CD4-positive, alpha-beta T cell treated with Interleukin-4 for 4 hours (primary cell): ENCODE results near the gene ADAMTSL1.

Experiments used
- DNase-seq: peaks from one replicate; pipeline ENCODE4 v3.0.0-alpha.2; 2020

ADAMTSL1 gene

DNA sequence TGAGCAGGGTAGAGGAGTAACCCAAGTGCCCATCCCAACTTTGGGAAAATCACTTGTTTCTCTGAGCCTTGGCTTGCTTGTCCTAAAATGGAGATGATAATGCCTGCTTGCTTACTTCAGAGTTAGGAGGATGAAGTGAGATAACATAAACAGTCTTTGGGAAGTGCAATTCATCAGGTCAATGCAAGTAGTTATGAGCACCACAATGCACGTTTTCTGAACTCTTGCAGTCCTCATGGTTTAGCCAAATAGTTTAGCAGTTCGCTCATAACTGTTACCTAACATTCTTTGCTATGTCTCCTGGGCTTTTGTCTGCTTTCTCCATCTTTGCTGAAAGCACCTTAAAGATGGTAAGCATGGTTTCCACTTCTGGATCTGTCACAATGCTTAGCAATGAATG is 270.0 kb downstream of the ADAMTSL1 start:
- no peak for DNase-seq

DNA sequence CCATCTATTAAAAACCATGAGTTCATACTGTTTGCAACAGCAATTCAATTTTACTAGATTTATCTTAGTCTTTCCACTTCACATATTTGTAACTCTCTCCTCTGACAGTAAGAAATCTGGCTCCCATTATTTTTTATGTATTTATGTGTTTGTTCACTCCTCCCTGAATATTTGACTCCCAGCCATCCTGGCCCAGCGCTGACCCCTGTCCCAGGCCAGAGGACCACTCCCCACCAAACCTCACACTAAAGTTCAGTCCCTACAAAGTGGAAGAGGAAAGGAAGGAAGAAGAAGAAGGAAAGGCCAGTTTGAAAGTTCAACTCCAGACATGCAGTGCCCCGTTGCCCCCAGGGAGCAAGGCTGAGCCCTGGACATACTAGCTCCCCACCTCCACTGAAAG is 271.8 kb downstream of the ADAMTSL1 start:
- no peak for DNase-seq

DNA sequence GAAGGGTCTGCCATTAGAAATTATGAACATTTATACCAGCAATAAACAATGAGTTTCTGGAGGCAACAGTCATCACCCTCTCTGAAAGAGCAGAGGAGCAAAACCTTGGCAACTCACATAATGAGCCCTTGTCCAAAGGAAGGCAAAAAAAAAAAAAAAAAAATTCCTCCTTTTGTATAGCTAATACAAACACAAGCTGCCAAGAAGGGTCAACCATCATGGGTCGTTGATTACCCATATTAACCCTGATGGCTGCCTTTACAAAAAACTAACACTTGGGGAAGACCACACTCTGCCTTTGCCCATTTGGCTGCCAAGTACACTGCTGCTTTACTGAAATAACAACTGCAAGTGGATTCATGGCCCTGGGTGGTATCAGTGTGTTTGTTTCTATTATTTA is 272.7 kb downstream of the ADAMTSL1 start:
- DNase-seq: no peak

DNA sequence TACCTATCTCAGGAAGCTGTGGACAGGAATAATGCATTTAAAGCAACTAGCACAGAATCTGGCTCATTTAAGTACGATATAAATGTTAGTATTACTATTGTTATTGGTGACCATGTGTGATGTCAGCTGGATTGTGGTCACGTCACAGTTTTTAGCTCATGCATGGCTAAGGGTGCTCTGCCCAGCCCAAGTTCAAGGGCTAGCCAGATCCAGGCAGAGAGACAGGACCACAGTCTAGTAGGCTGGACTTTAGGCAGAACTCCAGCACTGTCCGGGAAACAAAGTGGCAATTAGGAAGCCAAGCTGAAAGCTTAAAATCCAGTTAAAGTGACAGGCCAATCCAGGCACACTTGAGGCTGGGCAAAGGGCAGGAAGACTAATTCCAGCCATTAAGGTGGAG is 273.6 kb downstream of the ADAMTSL1 start:
- DNase-seq: no peak

DNA sequence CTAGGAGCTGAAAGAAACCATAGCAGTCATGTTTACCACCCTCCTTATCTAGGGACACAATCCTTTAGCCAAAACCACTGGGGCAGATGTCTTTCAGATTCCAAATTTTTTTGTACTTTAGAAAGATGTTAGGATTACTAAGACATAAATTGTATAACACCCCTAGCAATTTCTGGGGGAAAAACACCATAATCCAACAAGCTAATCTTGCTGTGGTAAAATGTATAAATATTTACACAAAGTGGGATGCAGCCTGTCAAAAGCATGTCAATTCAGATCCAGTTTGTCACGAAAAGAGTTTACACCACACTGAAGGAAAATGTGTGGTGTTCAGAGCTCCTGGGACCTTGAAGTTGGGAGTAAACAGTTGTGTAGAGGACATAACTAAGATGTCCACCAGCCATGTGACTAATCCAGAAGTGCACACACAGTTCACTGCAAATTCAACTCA is 274.3 kb downstream of the ADAMTSL1 start:
- no peak for DNase-seq

DNA sequence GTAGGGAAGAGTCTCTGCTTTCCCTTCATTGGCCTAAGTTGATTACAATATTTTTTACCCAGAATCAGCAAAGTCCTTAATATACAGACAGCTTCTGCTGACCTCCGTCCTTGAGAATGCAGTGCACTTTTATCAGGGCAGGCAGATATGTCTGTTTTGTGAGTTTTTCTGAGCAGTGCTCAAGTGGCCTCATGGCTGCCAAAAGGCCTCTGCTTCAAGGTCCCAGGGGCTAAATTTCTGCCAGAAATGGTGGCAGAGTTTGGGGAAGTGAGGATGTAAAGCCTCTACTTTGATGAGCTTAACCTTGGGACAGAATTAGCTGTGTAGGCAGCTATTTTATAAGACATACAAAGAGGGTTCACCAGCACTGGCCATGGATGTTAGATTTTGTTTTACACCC is 275.8 kb downstream of the ADAMTSL1 start:
- no peak for DNase-seq

DNA sequence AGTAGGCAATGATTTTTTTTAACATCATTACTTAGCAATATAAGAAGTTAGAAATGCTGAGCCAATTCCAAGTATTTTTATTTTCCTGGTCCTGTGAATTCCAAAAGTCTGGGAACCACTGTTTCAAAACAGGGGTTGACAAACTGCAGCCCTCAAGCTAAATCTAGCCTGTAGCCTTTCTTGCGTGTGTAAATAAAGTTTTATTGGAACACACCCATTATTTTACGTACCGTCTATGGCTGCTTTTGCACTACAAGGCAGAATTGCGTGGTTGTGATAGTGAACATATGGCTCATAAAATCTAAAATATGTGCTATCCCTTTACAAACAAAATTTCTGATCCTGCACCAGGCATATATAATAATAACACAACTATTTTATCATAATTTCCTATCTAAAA is 280.0 kb downstream of the ADAMTSL1 start:
- no peak for DNase-seq

DNA sequence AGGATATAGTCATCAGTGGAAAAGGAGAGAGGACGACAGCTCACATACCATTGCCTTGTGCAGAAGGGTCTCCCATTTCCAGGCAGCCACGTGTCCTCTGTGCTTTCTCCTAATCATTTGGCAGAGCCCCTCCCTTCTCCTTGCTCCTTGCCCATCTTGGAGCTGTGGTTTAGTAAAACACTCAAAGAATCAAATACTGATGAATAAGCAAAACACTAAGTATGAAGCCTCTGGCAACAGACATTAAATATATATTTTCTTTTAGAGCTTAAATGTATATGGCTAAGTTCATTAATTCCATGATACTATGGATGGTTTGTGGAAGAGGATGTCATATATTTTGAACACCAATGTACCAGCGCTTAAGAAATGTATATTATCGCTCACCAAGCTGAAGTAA is 280.6 kb downstream of the ADAMTSL1 start:
- DNase-seq: no peak

DNA sequence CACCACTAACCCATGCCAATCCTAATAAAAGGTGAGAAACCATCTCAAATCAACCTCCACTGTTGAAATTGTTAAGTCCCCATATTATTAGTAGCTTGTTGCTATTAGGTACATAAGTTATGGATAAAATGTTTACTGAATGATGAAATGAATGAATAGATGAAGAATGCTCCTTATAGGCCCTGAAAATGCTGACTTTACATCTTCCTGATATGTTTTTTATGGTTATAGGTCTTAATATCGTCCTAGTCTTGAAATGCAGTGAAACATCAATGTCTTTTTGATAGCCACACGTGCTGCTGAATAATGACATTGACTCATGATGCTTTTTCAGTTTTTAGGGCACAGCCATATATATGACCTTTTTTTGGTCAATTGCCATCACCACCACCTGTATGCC is 281.3 kb downstream of the ADAMTSL1 start:
- DNase-seq: no peak

DNA sequence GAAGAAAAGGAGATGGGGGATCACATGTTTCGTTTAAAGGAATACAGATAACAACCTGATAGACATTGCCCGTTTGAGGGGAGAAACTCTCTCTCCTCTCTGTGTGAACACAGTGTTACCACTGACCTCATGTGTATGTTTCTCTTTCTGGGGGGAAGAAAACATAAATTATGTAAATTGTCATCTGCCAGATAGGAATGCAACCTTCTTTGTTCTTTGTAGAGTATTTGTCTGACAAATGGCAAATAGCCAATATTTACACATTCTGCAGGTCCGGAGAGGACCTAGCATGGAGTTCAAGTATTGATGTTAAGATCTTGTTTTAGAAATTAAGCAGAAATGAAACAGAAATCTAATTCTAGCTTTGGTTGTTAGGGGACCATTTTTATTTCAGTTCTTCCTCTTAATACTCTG is 282.8 kb downstream of the ADAMTSL1 start:
- no peak for DNase-seq

DNA sequence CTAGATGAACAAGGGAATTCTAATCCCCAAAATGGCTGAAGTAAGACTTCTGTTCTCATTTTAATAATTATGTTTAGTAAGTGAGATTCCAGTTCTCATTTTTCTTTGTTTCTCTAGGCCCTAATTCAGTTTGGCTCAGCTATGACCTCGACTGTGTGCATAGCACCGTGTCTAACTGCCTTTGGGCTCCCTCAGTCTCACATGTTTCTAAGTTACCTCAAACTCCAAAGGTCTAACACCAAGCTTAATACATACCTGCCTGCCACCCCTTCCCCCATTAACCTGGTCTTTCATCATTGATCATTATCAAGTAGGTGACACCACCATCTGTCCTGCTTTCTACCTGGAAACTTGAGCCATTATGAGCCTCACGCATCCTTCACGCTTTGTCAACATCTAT is 285.9 kb downstream of the ADAMTSL1 start:
- no peak for DNase-seq

DNA sequence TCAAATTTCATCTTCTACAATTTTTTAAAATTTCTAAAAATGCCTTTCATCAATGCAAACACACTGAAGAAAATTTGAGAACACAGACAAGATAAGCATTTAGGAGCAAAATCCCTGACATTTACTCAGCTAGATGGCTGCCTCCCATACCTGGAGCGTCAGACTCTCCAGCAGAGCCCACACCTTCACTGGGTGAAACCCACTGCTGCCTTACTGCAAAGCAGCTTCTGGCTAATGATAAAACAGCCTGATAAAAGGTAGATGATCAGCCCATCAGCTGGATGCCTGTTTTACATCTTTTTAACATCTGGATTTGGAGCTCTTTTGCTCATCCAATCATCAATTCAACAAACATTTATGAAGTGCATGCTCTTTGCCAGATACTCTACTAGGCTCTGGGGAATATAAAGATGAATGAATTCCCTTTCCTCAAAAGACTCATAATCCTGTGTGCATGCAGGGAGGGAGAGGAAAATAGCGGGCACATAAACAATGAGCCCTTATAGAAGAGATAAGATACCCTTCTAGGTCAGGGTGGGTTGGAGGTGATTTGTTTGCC is 287.9 kb downstream of the ADAMTSL1 start:
- no peak for DNase-seq

DNA sequence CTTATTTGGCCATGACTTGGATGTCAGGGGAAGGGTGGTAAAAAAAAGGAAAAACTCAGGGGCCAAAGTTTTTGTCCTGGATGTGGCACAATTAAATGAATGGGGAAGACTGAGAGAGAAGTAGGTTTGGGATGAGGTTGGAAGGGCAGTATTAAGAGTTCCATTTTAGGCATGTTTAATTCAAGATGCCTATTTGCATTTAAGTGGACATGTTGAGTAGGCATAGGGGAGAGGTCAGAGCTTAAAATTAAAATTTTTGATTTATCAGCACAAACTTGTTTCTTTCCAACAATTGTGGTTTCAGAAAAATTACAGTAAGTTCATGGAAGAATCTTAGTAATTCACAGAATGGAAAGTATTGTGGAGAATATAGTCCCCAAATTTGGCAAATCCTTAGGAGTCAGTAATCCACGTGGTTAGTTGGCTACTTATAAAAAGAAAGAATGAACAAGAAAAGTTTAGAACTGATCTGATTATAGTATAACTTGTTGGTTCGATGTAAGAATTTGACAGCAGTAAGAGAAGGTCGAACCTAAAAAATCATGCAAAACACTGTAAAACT is 293.1 kb downstream of the ADAMTSL1 start:
- no peak for DNase-seq

DNA sequence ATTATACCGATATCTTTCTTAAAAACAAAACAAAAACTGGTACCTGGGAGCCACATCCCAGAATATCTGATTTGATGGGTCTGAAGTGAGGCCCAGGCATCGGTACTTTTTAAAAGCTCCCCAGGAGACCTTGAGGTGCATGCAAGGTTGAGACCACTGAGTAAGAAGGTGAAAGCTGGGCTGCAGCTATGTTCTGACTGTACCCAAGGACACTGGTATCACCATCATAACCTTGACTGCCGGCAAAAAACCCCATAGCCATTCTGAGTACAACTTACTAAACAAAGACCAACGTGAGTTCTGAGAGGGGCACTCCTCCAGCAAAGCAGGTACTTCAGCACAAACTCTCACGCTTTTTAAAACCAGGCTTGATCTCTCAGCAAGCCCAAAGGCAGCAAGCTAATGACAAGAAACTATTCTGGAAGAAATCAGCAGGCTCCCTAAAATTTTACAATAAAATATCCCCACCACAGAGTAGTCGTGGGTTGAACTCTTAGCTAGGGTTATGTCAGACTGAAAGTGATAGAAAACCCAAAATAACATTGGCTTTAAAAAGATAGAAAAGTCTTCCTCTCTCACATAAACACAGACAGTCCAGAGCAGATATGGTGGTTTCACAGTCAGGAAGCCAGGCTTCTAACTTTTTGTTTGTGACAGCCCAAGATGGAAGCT is 295.1 kb downstream of the ADAMTSL1 start:
- no peak for DNase-seq

DNA sequence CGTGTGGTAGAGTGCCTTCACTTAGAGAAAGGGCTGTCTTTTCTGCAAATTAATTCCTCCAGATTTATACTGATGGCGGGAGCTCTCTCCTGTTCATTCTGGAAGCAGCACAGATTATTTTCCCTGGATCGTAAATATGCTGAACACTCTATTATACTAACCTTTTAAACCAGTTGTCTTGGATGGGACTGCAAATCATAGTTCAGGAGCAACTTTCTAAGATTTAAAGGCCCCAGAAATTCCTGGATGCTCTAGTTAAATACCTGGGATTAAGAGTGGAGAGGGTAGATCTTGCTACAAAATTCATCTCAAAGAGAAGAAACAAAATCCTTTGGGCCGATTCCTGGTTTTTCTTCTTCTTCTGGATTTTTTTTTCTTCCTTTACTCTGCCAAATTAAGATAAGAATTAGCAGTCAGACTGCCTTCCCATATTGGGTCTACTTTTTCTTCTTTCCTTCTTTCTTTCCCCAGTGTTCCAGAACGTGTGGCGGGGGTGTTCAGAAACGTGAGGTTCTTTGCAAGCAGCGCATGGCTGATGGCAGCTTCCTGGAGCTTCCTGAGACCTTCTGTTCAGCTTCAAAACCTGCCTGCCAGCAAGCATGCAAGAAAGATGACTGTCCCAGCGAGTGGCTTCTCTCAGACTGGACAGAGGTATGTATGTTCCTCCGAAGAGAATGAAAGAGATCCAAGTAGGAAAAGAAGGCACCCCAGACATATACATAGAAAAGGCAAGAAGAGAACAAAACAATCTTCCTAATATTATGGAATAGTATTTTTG is 296.4 kb downstream of the ADAMTSL1 start:
- no peak for DNase-seq

DNA sequence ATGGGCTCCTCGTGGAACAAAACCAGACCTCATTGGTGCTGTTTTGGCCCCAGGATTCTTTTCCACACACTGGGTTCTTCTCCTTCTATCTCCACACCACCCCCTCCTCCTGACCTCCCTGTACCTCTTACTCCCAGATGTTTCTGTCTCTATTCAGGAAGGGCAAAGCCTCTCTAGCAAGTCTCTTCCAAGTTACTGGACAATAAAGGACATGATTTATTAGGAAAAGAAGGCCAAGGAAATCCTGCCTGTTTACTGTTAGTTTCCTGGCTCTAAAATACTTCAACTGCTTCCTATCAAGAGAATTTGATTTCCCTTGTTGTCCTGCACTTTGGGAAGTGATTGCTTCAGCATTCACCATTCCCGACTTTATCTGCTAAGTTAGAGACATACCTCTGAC is 297.1 kb downstream of the ADAMTSL1 start:
- DNase-seq: no peak

DNA sequence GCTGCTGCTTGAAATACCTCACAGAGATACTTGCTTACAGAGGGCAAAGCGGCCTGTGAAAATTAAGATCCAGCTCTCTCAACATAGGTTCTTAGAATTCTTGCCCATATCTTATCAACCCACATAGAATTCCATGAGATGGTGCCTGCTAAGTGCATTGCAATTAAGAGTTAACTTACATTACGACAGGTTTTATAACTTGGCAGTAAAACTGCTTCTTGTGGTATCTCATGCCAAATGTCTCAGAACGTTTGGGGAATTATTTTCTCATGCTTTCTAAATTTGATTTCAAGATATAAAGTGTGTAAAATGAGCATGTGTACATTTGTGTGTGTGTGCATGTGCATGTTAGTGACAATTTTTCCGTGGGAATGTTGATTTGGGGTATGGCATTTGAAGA is 297.8 kb downstream of the ADAMTSL1 start:
- DNase-seq: no peak

DNA sequence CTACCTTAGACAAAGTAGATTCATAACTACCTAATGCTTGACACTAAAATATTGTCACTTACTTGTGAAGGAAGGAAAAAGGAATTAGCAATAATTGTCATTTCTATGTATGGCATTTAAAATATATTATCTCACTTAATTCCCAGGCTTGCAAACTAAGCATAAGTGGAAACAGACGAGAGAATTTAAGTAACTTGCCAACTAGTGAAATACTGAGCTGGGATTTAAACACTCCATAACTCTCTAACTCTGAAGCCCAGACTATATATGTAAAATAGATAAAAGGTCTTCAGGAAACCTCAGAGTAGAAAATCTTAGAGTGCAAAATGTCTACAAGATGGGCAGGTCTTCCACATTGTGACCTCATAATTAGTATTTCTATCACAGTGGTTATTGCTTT is 301.3 kb downstream of the ADAMTSL1 start:
- no peak for DNase-seq

DNA sequence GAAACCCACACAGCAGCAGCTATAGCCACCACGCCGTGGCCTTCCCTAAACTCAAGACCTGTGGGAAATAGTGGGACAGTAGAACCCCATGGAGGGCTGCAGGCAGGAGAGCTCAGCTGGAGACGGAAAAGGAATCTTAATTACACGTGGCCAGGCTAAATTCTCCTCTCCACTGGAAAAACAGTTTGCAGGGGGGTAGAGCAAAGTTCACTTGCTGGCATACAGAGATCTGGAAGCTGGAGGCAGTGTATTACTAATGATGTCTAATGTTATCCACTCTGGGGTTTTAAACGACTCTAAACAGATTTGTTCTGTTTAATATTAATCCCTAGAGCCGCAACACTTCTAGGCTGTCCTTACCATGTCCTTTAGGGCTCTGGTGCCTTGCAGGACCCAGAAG is 302.0 kb downstream of the ADAMTSL1 start:
- DNase-seq: no peak

DNA sequence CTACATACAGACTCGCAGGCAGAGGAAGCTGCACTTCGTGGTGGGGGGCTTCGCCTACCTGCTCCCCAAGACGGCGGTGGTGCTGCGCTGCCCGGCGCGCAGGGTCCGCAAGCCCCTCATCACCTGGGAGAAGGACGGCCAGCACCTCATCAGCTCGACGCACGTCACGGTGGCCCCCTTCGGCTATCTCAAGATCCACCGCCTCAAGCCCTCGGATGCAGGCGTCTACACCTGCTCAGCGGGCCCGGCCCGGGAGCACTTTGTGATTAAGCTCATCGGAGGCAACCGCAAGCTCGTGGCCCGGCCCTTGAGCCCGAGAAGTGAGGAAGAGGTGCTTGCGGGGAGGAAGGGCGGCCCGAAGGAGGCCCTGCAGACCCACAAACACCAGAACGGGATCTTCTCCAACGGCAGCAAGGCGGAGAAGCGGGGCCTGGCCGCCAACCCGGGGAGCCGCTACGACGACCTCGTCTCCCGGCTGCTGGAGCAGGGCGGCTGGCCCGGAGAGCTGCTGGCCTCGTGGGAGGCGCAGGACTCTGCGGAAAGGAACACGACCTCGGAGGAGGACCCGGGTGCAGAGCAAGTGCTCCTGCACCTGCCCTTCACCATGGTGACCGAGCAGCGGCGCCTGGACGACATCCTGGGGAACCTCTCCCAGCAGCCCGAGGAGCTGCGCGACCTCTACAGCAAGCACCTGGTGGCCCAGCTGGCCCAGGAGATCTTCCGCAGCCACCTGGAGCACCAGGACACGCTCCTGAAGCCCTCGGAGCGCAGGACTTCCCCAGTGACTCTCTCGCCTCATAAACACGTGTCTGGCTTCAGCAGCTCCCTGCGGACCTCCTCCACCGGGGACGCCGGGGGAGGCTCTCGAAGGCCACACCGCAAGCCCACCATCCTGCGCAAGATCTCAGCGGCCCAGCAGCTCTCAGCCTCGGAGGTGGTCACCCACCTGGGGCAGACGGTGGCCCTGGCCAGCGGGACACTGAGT is 303.2 kb downstream of the ADAMTSL1 start:
- no peak for DNase-seq

DNA sequence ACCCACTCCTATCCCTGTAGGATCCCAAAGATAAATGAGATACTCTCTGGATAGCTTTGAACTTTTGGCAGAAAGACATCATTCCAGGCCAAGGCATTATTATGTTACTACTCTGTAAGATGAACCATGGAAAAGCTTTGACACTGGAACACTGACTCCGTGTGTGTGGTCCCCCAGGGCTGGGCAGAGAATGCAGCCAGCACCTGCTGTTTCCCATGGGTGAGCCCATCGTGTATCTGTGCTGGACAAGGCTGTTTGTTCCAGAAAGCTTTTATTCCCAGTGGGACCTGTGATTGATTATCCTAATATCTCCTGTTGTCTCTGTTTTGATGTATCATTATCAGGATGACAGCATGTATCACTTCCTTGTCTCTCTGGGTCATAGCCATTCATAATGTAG is 304.2 kb downstream of the ADAMTSL1 start:
- DNase-seq: no peak

DNA sequence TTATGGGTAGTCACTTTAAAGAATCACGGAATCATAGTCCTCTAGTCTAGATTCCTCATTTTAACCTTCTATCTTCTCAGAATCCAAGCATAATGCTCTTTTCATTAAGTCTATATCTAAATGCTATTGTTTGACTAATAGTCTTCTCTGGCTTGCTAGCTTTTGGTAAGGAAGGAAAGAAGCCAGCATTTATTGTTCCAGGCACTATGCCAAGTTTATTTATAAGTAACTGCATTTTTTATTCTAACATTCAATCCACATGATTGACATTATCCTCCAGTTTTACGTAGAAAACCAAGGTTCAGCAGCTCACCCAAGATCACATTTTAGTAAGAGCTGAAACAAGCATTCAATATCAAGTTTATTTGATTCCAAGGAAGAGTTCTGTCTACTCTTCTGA is 304.9 kb downstream of the ADAMTSL1 start:
- DNase-seq: no peak

DNA sequence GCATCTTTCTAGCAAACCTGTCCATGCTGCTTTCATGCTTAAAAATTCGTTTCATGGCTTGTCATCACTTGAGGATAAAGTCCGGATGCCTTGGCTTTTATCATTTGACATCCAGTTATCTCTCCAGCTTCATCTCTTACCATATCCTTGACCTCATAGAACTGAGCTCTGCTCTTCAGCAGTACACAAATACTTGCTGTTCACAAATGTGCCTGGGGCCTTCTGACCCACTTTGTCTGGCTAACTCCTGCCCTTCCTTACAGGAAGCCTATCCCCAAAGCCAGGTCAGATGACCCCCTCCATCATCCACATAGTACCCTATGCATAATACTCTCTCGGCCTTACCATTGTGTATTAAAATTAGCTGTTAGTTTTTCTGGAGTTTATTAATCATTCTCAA is 310.0 kb downstream of the ADAMTSL1 start:
- DNase-seq: no peak
